ENCODE data around the gene ADGRA3. TPM values are rescaled to one million over a fixed set of nuclear protein-coding genes. Genes with fewer than 3 reads are reported as not detected.

ADGRA3 gene
- total RNA-seq, 1 experiment from 2014 or later: 56.5 TPM

DNA sequence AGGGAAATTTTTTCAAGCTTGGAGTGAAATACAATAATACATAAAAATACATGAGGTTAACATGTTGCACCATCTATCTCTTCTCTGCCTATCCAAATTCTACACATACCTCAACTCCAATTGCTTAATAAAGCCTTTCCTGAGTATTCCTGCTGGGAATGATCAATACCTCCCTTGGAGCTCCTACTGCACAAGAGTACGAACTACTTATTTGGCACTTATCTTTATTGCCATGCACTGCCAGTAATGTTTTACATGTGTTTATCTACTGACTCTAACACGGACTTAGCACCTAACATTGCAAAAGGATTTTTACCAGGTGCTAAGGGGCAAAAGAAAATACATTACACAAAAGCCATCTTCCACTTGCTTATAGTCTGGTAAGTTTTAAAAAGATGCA lies 80.2 kb downstream of the ADGRA3 start:
- no peaks in the 10 kb centered on the region for H3K9me3 ChIP-seq (ENCODE audit: control insufficient read depth, low read depth, low read length)
- no peak overlapping the region for H2BK120ac ChIP-seq (ENCODE audit: low read depth, low read length, poor library complexity, severe bottlenecking)
- H4K5ac ChIP-seq (ENCODE audit: insufficient read length, low read depth, low read length): no peak overlapping the region
- no peaks in the 10 kb centered on the region for H4K20me1 ChIP-seq (ENCODE audit: control insufficient read depth, insufficient read depth, insufficient read length)
- H3K18ac ChIP-seq (ENCODE audit: insufficient read length, low read depth, low read length): no peak overlapping the region
- no peaks in the 10 kb centered on the region for H3K27me3 ChIP-seq (ENCODE audit: insufficient read depth, low read length)
- no peak overlapping the region for H3T11ph ChIP-seq (ENCODE audit: low read length)
- H3K27ac ChIP-seq (ENCODE audit: insufficient read length, low read depth, low read length): no peak overlapping the region
- no peak overlapping the region for H2BK20ac ChIP-seq (ENCODE audit: low read depth, low read length, poor library complexity, severe bottlenecking)
- H3K23me2 ChIP-seq (ENCODE audit: insufficient read length, low read depth, low read length, poor library complexity, severe bottlenecking): no peaks in the 10 kb centered on the region
- H3K79me1 ChIP-seq (ENCODE audit: insufficient read depth, low read depth, low read length, poor library complexity, severe bottlenecking): no peaks in the 10 kb centered on the region
- H2BK15ac ChIP-seq (ENCODE audit: low read depth, low read length): no peak overlapping the region
- Mint-ChIP-seq H3K36me3 (ENCODE audit: insufficient read depth in 1 of 3, low read depth in 3 of 3) (peaks cover 30 to 49% (median 30%) of the 10 kb centered on the region in 3 experiments), H3K27me3 (ENCODE audit: low read depth) (no peaks in the 10 kb centered on the region), H3K9me3 (no peaks in the 10 kb centered on the region), H3K4me1 (peaks cover 18 to 23% of the 10 kb centered on the region in 2 experiments), H3K4me3 (no peak overlapping the region), H3K27ac (peak overlapping the region in 1 of 3 experiments; percentile 45; a peak in 3 of 7 replicates)
- H3K79me2 ChIP-seq (ENCODE audit: insufficient read depth, low read length): no peaks in the 10 kb centered on the region
- H3K56ac ChIP-seq (ENCODE audit: insufficient read length, low read depth, low read length): no peak overlapping the region
- H4K8ac ChIP-seq (replicated peaks; ENCODE audit: insufficient read length, low read depth, low read length): no peak overlapping the region
- no peak overlapping the region for H3K14ac ChIP-seq (ENCODE audit: insufficient read depth, low read length)
- TF ChIP-seq, protein P1, sequence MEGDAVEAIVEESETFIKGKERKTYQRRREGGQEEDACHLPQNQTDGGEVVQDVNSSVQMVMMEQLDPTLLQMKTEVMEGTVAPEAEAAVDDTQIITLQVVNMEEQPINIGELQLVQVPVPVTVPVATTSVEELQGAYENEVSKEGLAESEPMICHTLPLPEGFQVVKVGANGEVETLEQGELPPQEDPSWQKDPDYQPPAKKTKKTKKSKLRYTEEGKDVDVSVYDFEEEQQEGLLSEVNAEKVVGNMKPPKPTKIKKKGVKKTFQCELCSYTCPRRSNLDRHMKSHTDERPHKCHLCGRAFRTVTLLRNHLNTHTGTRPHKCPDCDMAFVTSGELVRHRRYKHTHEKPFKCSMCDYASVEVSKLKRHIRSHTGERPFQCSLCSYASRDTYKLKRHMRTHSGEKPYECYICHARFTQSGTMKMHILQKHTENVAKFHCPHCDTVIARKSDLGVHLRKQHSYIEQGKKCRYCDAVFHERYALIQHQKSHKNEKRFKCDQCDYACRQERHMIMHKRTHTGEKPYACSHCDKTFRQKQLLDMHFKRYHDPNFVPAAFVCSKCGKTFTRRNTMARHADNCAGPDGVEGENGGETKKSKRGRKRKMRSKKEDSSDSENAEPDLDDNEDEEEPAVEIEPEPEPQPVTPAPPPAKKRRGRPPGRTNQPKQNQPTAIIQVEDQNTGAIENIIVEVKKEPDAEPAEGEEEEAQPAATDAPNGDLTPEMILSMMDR (conservative IDR thresholded peaks at IDR 0.05): no peak
- H2AK5ac ChIP-seq (ENCODE audit: insufficient read length, low read length): no peak overlapping the region
- no peak overlapping the region for H2BK12ac ChIP-seq (ENCODE audit: insufficient read length, low read depth, low read length)
- no peak overlapping the region for H3K9ac ChIP-seq (ENCODE audit: extremely low read depth, insufficient read length, low read length)
- no CpG with 5 or more reads among the region's 2 CpGs for WGBS (ENCODE audit: extremely low coverage, insufficient read length, low lambda C conversion rate)
- no peak overlapping the region for H2AFZ ChIP-seq (ENCODE audit: low read length)
- H3K4me2 ChIP-seq (ENCODE audit: insufficient read depth, insufficient read length, low read length): no peak overlapping the region
- H3K4me1 ChIP-seq (ENCODE audit: insufficient read depth, low read length): peaks cover 2% of the 10 kb centered on the region; the same call in 1 of the 2 replicates
- H3K23ac ChIP-seq (ENCODE audit: insufficient read length, low read depth, low read length): no peak overlapping the region
- DNase-seq: no peak
- H4K91ac ChIP-seq (ENCODE audit: insufficient read length, low read depth, low read length): no peak overlapping the region
- H2BK5ac ChIP-seq (ENCODE audit: insufficient read length, low read length): no peak overlapping the region
- H3K4ac ChIP-seq (ENCODE audit: low read depth, low read length): no peak overlapping the region

All from H9 (cell line).